ENCODE measurements around the gene WIPF3. TPM values are rescaled to one million over a fixed set of nuclear protein-coding genes. Genes with fewer than 3 reads are reported as not detected.
"Not testable (repeated sequence)": the region's sequence is repeated elsewhere in the genome, so short reads cannot be mapped to it uniquely, and the experiment has no call there.

Gene WIPF3
- total RNA-seq, 2 experiments from 2014 or later = not detected

GRCh38 chr7:29882481-29882880, 76.2 kb downstream of the WIPF3 start:
- no peaks in the 10 kb centered on the region for H3K9me3 Mint-ChIP-seq
- no peak for DNase-seq
- no peaks in the 10 kb centered on the region for H3K36me3 Mint-ChIP-seq (ENCODE audit: low read depth)
- no peak overlapping the region for H3K27ac Mint-ChIP-seq
- peaks cover 17% of the 10 kb centered on the region for H3K27me3 Mint-ChIP-seq
- POLR2A ChIA-PET = no interaction called here
- no peaks in the 10 kb centered on the region for H3K4me1 Mint-ChIP-seq
- H3K4me3 Mint-ChIP-seq = no peak overlapping the region
- CTCF ChIA-PET = no interaction called here

DNA sequence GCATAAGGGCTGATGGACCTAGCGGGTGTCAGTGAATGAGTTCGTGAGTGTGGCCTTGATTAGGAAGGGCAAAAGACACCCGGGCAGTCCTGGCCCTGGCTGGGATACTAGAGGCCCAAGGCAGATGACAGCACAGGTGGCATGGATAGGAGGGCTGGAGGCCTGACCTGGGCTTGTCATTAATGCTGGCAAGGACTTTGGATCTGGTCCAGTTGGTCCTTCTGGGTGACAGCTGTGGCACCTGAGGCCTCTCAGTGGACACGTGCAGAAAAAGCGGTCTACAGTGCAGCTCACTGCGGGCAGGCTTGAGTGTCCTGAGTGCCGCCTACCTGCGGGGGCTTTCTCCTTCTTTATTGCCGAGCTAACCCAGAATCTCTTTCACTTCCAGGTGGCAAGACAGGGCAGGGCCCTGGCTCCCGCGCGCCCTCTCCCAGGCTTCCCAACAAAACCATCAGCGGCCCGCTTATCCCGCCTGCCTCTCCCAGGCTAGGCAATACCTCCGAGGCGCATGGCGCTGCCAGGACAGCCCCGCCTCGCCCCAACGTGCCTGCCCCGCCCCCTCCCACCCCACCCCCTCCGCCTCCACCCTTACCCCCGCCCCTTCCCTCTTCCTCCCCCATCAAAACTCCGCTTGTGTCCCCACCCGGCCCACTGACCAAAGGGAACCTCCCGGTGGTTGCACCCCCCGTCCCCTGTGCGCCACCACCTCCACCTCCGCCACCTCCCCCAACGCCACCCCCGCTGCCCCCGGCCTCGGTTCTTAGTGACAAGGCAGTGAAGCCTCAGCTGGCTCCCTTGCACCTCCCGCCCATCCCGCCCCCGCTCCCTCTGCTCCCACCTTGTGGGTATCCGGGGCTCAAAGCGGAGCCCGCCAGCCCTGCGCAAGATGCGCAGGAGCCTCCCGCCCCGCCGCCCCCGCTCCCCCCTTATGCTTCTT, 77.4 kb downstream of the WIPF3 start:
- H3K4me1 Mint-ChIP-seq = no peaks in the 10 kb centered on the region
- CTCF ChIA-PET = no interaction called here
- H3K27me3 Mint-ChIP-seq = peaks cover 14% of the 10 kb centered on the region
- no peak overlapping the region for H3K27ac Mint-ChIP-seq
- no peaks in the 10 kb centered on the region for H3K36me3 Mint-ChIP-seq (ENCODE audit: low read depth)
- no peak for DNase-seq
- POLR2A ChIA-PET = no interaction called here
- H3K9me3 Mint-ChIP-seq = no peaks in the 10 kb centered on the region
- no peak overlapping the region for H3K4me3 Mint-ChIP-seq

- H3K27ac Mint-ChIP-seq = no peak overlapping the region
- POLR2A ChIA-PET = no interaction called here
Observed at GRCh38 chr7:29884399-29885272, 78.3 kb downstream of the WIPF3 start.

GRCh38 chr7:29885626-29886025, 79.3 kb downstream of the WIPF3 start:
- no peaks in the 10 kb centered on the region for H3K36me3 Mint-ChIP-seq (ENCODE audit: low read depth)
- no peak for DNase-seq
- ChIA-PET POLR2A (no interaction called here), CTCF (no interaction called here)
- H3K27ac Mint-ChIP-seq = no peak overlapping the region
- H3K27me3 Mint-ChIP-seq = peaks cover 14% of the 10 kb centered on the region
- no peaks in the 10 kb centered on the region for H3K9me3 Mint-ChIP-seq
- no peaks in the 10 kb centered on the region for H3K4me1 Mint-ChIP-seq
- no peak overlapping the region for H3K4me3 Mint-ChIP-seq

More at GRCh38 chr7:29884399-29885272, 78.3 kb downstream of the WIPF3 start:
- CTCF ChIA-PET = interaction anchor here (0.6 kb wide), 1 partner anchor 654 kb away, joined by 3 read pairs; no protein-coding TSS in a partner anchor
- H3K27me3 Mint-ChIP-seq = peaks cover 14% of the 10 kb centered on the region
- H3K4me1 Mint-ChIP-seq = no peaks in the 10 kb centered on the region
- H3K4me3 Mint-ChIP-seq = no peak overlapping the region
- H3K36me3 Mint-ChIP-seq (ENCODE audit: low read depth) = no peaks in the 10 kb centered on the region
- no peaks in the 10 kb centered on the region for H3K9me3 Mint-ChIP-seq
- DNase-seq = no peak

DNA sequence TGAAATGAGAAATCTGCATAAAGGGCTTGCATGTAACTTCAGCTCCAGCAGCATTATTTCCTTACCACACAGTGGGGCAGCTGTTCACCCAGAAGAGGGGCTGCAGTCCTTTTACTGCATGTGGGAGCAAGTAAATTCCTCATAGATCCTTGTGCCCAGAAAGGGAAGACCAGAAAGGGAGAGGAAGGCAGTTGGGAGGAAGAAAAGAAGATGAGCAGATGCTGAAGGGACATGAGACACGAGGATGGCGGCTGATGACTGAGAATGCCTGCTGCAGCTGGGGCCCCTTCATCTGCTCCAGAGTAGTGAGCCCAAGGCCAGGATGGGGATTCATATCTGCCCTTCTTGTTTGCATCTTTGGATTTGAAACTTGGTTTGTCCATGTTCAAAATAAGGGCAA, 80.5 kb downstream of the WIPF3 start:
- ChIA-PET CTCF (no interaction called here), POLR2A (no interaction called here)
- Mint-ChIP-seq H3K36me3 (ENCODE audit: low read depth) (no peaks in the 10 kb centered on the region), H3K9me3 (no peaks in the 10 kb centered on the region), H3K4me1 (no peaks in the 10 kb centered on the region), H3K4me3 (no peak overlapping the region), H3K27me3 (peaks cover 14% of the 10 kb centered on the region), H3K27ac (no peak overlapping the region)
- DNase-seq = no peak

DNA sequence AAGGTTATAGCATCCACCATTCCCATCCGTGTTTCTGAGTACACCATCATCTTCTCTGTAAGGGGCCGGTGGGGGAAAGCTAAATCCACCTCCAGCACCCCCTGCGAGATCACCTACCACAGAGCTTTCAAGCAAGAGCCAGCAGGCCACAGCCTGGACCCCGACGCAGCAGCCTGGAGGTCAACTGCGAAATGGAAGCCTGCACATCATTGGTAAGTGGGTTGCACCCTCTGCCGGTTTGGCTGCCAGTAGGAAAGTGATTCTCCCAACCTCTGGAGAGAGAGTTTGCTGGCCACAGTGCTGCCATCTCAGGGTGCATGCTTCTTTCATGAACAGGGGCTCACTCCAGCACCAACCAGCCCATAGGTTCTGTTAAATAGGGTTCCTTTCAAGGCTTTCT, 81.7 kb downstream of the WIPF3 start:
- no peak for DNase-seq
- Mint-ChIP-seq H3K27me3 (peaks cover 11% of the 10 kb centered on the region), H3K27ac (no peak overlapping the region), H3K36me3 (ENCODE audit: low read depth) (no peaks in the 10 kb centered on the region), H3K9me3 (no peaks in the 10 kb centered on the region), H3K4me3 (no peak overlapping the region), H3K4me1 (no peaks in the 10 kb centered on the region)
- CTCF ChIA-PET = no interaction called here
- POLR2A ChIA-PET = no interaction called here

DNA sequence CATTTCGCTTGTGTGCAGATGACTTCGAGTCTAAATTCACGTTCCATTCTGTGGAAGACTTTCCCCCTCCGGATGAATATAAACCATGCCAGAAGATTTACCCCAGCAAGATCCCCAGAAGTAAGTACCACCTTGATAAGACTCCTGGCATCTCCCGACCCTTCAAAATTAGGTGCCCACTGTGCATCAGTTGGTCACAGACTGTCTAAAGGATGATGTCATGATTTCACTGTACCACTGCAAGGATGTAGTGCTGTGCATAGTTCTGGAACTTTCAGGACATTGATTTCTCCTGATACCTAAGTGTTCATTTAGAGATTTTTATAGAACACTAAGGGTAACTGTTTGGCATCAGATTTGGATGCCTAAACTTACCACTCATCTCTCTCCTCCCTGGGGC, 83.0 kb downstream of the WIPF3 start:
- Mint-ChIP-seq H3K36me3 (ENCODE audit: low read depth) (no peaks in the 10 kb centered on the region), H3K4me3 (no peak overlapping the region), H3K27me3 (peaks cover 7% of the 10 kb centered on the region), H3K4me1 (no peaks in the 10 kb centered on the region), H3K27ac (no peak overlapping the region), H3K9me3 (no peaks in the 10 kb centered on the region)
- ChIA-PET POLR2A (no interaction called here), CTCF (no interaction called here)
- DNase-seq = no peak

GRCh38 chr7:29890251-29890650, 83.9 kb downstream of the WIPF3 start:
- Mint-ChIP-seq H3K4me3 (no peak overlapping the region), H3K9me3 (no peaks in the 10 kb centered on the region), H3K27me3 (peaks cover 1% of the 10 kb centered on the region), H3K36me3 (ENCODE audit: low read depth) (no peaks in the 10 kb centered on the region), H3K4me1 (no peaks in the 10 kb centered on the region), H3K27ac (no peak overlapping the region)
- ChIA-PET CTCF (no interaction called here), POLR2A (no interaction called here)
- no peak for DNase-seq

DNA sequence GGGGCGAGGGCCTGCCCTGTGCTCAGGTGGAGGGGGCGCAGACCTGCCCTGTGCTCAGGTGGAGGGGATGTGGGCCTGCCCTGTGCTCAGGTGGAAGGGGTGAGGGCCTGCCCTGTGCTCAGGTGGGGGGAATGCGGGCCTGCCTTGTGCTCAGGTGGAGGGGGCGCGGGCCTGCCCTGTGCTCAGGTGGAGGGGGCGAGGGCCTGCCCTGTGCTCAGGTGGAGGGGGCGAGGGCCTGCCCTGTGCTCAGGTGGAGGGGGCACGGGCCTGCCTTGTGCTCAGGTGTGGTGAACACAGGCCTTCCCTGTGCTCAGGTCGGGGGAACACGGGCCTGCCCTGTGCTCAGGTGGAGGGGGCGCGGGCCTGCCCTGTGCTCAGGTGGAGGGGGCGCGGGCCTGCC, 84.5 kb downstream of the WIPF3 start:
- H3K36me3 Mint-ChIP-seq (ENCODE audit: low read depth); H3K9me3 Mint-ChIP-seq; DNase-seq; H3K27me3 Mint-ChIP-seq; CTCF ChIA-PET; H3K4me1 Mint-ChIP-seq; H3K4me3 Mint-ChIP-seq; POLR2A ChIA-PET; H3K27ac Mint-ChIP-seq: not testable (repeated sequence)

GRCh38 chr7:29891766-29892165, 85.5 kb downstream of the WIPF3 start:
- no peaks in the 10 kb centered on the region for H3K9me3 Mint-ChIP-seq
- no peaks in the 10 kb centered on the region for H3K4me1 Mint-ChIP-seq
- H3K4me3 Mint-ChIP-seq = no peak overlapping the region
- no peak overlapping the region for H3K27ac Mint-ChIP-seq
- POLR2A ChIA-PET = no interaction called here
- H3K36me3 Mint-ChIP-seq (ENCODE audit: low read depth) = no peaks in the 10 kb centered on the region
- CTCF ChIA-PET = no interaction called here
- DNase-seq = no peak
- H3K27me3 Mint-ChIP-seq = no peaks in the 10 kb centered on the region

- ChIA-PET CTCF (no interaction called here), POLR2A (no interaction called here)
- H3K4me3 Mint-ChIP-seq = no peak overlapping the region
- DNase-seq = no peak
- H3K4me1 Mint-ChIP-seq = no peaks in the 10 kb centered on the region
- H3K9me3 Mint-ChIP-seq = no peaks in the 10 kb centered on the region
- H3K36me3 Mint-ChIP-seq (ENCODE audit: low read depth) = no peaks in the 10 kb centered on the region
- H3K27me3 Mint-ChIP-seq = no peaks in the 10 kb centered on the region
- no peak overlapping the region for H3K27ac Mint-ChIP-seq
Observed at GRCh38 chr7:29892231-29892630, 85.9 kb downstream of the WIPF3 start.

DNA sequence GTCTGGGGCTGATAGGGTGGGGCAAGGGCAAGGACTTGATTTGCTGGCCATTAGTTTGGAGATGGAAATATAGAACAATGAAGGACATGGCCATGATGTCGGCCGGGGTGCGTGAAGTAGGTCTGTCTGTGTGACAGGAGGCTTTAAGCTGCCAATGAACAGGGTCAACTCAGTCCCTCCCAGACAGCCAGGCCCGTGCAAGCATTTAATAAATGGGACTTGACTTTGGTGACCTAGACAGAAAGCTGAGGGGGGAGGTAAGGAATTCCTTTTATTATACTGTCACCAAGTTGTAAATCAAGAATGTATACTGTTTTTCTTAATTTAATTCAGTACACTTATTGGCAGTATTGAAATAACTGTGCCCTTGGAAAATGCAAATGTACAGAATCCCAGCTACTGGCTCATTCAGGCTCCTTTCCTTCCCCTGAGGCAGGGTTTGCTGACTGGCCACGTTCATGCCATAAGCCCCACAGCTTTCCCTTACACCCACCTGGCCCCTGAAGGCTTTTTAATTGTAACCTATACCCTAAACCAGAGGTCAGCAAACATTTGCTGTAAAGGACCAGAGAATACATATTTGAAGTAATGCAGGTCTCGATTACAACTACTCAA, 87.2 kb downstream of the WIPF3 start:
- DNase-seq = no peak
- Mint-ChIP-seq H3K4me1 (no peaks in the 10 kb centered on the region), H3K36me3 (ENCODE audit: low read depth) (no peaks in the 10 kb centered on the region), H3K4me3 (no peak overlapping the region), H3K27me3 (no peaks in the 10 kb centered on the region), H3K9me3 (no peaks in the 10 kb centered on the region), H3K27ac (no peak overlapping the region)
- ChIA-PET CTCF (interaction anchor here (0.8 kb wide), 1 partner anchor 33 kb away, joined by 3 read pairs; no protein-coding TSS in a partner anchor), POLR2A (no interaction called here)

DNA sequence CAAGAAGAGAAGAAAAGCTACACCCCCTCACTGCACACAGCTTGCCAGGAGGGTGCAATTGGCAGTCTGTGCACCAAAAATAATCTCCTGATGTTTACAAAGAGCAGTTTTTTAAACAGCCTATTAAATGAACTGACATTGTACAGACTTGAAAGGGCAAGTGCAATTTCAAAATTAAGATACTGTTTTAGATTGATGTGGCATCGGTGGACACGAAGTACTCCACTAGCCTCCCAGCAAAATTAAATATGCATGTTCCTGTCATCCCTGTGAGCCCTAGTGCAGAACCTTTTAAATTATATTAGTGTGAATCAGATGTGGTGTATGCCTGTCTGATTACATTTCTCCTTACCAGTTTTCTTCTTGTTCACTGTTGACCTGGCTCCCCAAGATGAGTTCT, 87.9 kb downstream of the WIPF3 start:
- H3K36me3 Mint-ChIP-seq (ENCODE audit: low read depth) = no peaks in the 10 kb centered on the region
- peaks cover 2% of the 10 kb centered on the region for H3K27me3 Mint-ChIP-seq
- POLR2A ChIA-PET = no interaction called here
- CTCF ChIA-PET = no interaction called here
- H3K27ac Mint-ChIP-seq = no peak overlapping the region
- no peaks in the 10 kb centered on the region for H3K9me3 Mint-ChIP-seq
- DNase-seq = no peak
- no peaks in the 10 kb centered on the region for H3K4me1 Mint-ChIP-seq
- no peak overlapping the region for H3K4me3 Mint-ChIP-seq

Data from activated CD4-positive, alpha-beta T cell treated with anti-CD3 and anti-CD28 coated beads, Interleukin-2, amount 10 ng/mL, durations not matched to agents 7 days and 5 days (primary cell).